Esophagus muscularis mucosa (tissue), 4 donors: ENCODE data around the gene TBCD.

ENCODE experiments used
- EP300 ChIP-seq: sonication (generic); formaldehyde crosslinking; IDR thresholded peaks from one replicate; pipeline ENCODE4 v1.6.1; 2017; ENCODE audit warnings: antibody characterized with exemption
- POLR2A ChIP-seq: fragments of 450-650 bp; IDR thresholded peaks from one replicate; pipeline ENCODE4 v1.6.1; 2017; ENCODE audit warnings: antibody characterized with exemption, moderate library complexity, mild to moderate bottlenecking, low read depth
- POLR2AphosphoS5 ChIP-seq, 2 donors: sonication (generic); formaldehyde crosslinking; IDR thresholded peaks; one replicate each; pipeline ENCODE4 v1.6.1; 2017; ENCODE audit warnings: antibody characterized with exemption in 2 of 2
- TF ChIP-seq, protein P1 (sequence below), 3 experiments: fragments of 200-600 bp in 2 of 3; fragments of 450-650 bp in 1 of 3; sonication (generic) in 2 of 3; IDR thresholded peaks; one replicate each; pipeline ENCODE4 v1.5.1; 2017 to 2019; ENCODE audit warnings: antibody characterized with exemption in 3 of 3, mild to moderate bottlenecking in 2 of 3, moderate library complexity in 1 of 3

DNA sequence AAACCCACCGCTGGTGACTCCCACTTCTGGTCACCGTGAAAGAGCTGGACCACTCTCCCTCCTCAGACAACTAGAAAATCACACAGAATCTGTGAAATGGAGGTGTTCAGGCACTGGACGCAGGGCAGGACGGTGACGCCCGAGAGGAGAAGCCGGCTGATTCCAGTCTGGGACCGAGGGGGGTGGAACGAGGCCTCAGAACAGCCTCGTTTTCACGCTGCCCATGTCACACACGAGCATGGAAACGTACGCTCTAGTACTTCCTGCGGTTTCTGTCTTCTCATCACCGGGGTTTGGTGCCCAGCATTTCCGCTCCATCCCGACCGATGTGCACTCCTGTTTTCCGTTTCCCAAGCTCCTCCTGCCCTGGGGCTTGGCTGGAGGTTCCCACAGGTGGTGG, 225.7 kb downstream of the TBCD start:
- TF ChIP-seq, protein P1, sequence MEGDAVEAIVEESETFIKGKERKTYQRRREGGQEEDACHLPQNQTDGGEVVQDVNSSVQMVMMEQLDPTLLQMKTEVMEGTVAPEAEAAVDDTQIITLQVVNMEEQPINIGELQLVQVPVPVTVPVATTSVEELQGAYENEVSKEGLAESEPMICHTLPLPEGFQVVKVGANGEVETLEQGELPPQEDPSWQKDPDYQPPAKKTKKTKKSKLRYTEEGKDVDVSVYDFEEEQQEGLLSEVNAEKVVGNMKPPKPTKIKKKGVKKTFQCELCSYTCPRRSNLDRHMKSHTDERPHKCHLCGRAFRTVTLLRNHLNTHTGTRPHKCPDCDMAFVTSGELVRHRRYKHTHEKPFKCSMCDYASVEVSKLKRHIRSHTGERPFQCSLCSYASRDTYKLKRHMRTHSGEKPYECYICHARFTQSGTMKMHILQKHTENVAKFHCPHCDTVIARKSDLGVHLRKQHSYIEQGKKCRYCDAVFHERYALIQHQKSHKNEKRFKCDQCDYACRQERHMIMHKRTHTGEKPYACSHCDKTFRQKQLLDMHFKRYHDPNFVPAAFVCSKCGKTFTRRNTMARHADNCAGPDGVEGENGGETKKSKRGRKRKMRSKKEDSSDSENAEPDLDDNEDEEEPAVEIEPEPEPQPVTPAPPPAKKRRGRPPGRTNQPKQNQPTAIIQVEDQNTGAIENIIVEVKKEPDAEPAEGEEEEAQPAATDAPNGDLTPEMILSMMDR (IDR thresholded peaks at IDR 0.05) = no peak
- TF ChIP-seq POLR2A (no peak), POLR2AphosphoS5 (IDR thresholded peaks at IDR 0.05) (no peak), EP300 (no peak)
